Spleen (tissue), 11 donors: ENCODE data around the gene B4GALT2. TPM values are rescaled to one million over a fixed set of nuclear protein-coding genes. Genes with fewer than 3 reads are reported as not detected.

ENCODE experiments used
- DNase-seq: peaks from one replicate; pipeline ENCODE4 v3.0.0-alpha.2; 2020
- H3K27ac ChIP-seq, 8 donors: fragments of 200-600 bp; sonication (generic) in 7 of 8; 1 replicate in 4 of 8; 2 replicates in 4 of 8; pipeline versions ENCODE4 v1.5.0 to v1.8.0; 2016 to 2021; ENCODE audit warnings: inconsistent platforms in 4 of 8, mild to moderate bottlenecking in 4 of 8, moderate library complexity in 1 of 8
- H3K27me3 ChIP-seq, 7 donors: fragments of 200-600 bp; sonication (generic) in 6 of 7; replicated peaks in 1 of 7; 1 replicate in 4 of 7; 2 replicates in 3 of 7; pipeline versions ENCODE4 v1.5.0 to v1.8.0; 2016 to 2021; ENCODE audit warnings: inconsistent platforms in 3 of 7, mild to moderate bottlenecking in 1 of 7
- H3K36me3 ChIP-seq, 6 donors: fragments of 200-600 bp; sonication (generic) in 5 of 6; 1 replicate in 4 of 6; 2 replicates in 2 of 6; pipeline versions ENCODE4 v1.5.0 to v1.8.0; 2016 to 2021; ENCODE audit warnings: inconsistent platforms in 2 of 6
- H3K4me1 ChIP-seq, 6 donors: fragments of 200-600 bp; sonication (generic) in 5 of 6; 1 replicate in 3 of 6; 2 replicates in 3 of 6; pipeline versions ENCODE4 v1.5.0 to v1.8.0; 2016 to 2021; ENCODE audit warnings: inconsistent platforms in 3 of 6
- H3K4me3 ChIP-seq, 8 donors: fragments of 200-600 bp; sonication (generic) in 7 of 8; 1 replicate in 4 of 8; 2 replicates in 4 of 8; pipeline versions ENCODE4 v1.5.0 to v1.8.0; 2016 to 2021; ENCODE audit warnings: inconsistent platforms in 4 of 8, mild to moderate bottlenecking in 4 of 8, moderate library complexity in 2 of 8
- H3K9me3 ChIP-seq, 8 donors: fragments of 200-600 bp; sonication (generic) in 7 of 8; 1 replicate in 4 of 8; 2 replicates in 4 of 8; pipeline versions ENCODE4 v1.5.0 to v1.8.0; 2016 to 2021; ENCODE audit warnings: inconsistent platforms in 4 of 8
- CTCF ChIP-seq, 11 experiments: fragments of 200-600 bp in 7 of 11; fragments of 450-650 bp in 4 of 11; sonication (generic) in 4 of 11; IDR thresholded peaks in 8 of 11; conservative IDR thresholded peaks in 3 of 11; 1 replicate in 7 of 11; 2 replicates in 4 of 11; pipeline versions ENCODE4 v1.4.0 to v1.8.0; 2016 to 2021; ENCODE audit warnings: antibody characterized with exemption in 11 of 11, inconsistent platforms in 4 of 11, mild to moderate bottlenecking in 1 of 11
- POLR2A ChIP-seq, 3 donors: fragments of 450-650 bp; IDR thresholded peaks; one replicate each; pipeline ENCODE4 v1.5.1; 2017; ENCODE audit warnings: antibody characterized with exemption in 3 of 3, mild to moderate bottlenecking in 1 of 3
- POLR2AphosphoS5 ChIP-seq, 3 donors: sonication (generic); formaldehyde crosslinking; IDR thresholded peaks; one replicate each; pipeline ENCODE4 v1.5.1; 2017; ENCODE audit warnings: antibody characterized with exemption in 3 of 3
- WGBS, 5 donors: extraction: QIAGEN DNeasy Blood & Tissue Kit in 3 of 5; methylation state at CpG; one replicate each; pipeline versions ENCODE4 v1.1.5 to v1.1.7; 2013 to 2018; 5-methylcytosine and 5-hydroxymethylcytosine counted together
- intact Hi-C: fragments of 100-400 bp; cut with DNase I; formaldehyde crosslinking; loops from one replicate; pipeline ENCODE4 v1.15.0; 2023; ENCODE audit warnings: low total_unique reads
- polyA plus RNA-seq, 3 donors: library from polyadenylated mRNA; stranded (reverse); fragments of 200-250 nt; gene quantifications; one replicate each; pipeline ENCODE4 v1.2.1, GENCODE V29; 2013
- total RNA-seq, 7 donors: library from RNA; depleted of rRNA in 3 of 7; stranded (reverse); fragments of >200 nt in 3 of 7; fragmentation: NEBNext Ultra II Directional in 4 of 7; extraction: Animal tissue kit (Norgen Biotek cat#: 25700) in 4 of 7; gene quantifications; one replicate each; pipeline versions ENCODE4 v1.1.0 to v1.2.1, GENCODE V29; 2016 to 2021
- donor health status: healthy with polysubstance abuse.
- donor health status: DM: no; HTN: no; CAD: no; lungs with moderate emphysema.
- donor health status: DM: no; HTN: no; CAD: no.
- donor health status: Bipolar disorder and iron deficiency.
- donor health status: healthy.
- donor health status: DM: no; HTN: no; CAD: no.
- donor health status: DM: yes; HTN: yes; CAD: no.

Gene B4GALT2
- total and polyA plus RNA-seq, 10 donors = 7.0 to 23.3 (median 12.8) TPM

- WGBS, 5 donors = 80 to 96% (median 88%) methylated on average over 19 to 22 of the region's 22 CpGs
- no peak for DNase-seq
- H3K27ac ChIP-seq = no peak overlapping the region
- TF ChIP-seq POLR2A (IDR thresholded peaks at IDR 0.05) = no peak
- H3K36me3 ChIP-seq = no peaks in the 10 kb centered on the region
- no peak overlapping the region for H3K4me3 ChIP-seq
- intact Hi-C loops = no loop called here
- no peaks in the 10 kb centered on the region for H3K27me3 ChIP-seq
- peaks cover 0 to 25% (median 10%) of the 10 kb centered on the region in 6 donors for H3K4me1 ChIP-seq
- H3K9me3 ChIP-seq = no peaks in the 10 kb centered on the region
Observed at GRCh38 chr1:43997295-43997999, 18.4 kb downstream of the B4GALT2 start.

- no peak for DNase-seq
- Histone ChIP-seq H3K4me1 (peaks cover 0 to 19% (median 5%) of the 10 kb centered on the region in 6 donors), H3K36me3 (no peaks in the 10 kb centered on the region), H3K9me3 (no peaks in the 10 kb centered on the region), H3K27me3 (no peaks in the 10 kb centered on the region), H3K4me3 (no peak overlapping the region), H3K27ac (no peak overlapping the region)
- WGBS, 5 donors = 86 to 91% (median 90%) methylated on average over 11 of the region's 11 CpGs
- TF ChIP-seq POLR2AphosphoS5 (IDR thresholded peaks at IDR 0.05) (no peak), POLR2A (IDR thresholded peaks at IDR 0.05) (no peak), CTCF (IDR thresholded peaks at IDR 0.05 in 8 of 11, conservative IDR thresholded peaks at IDR 0.05 in 3 of 11) (no peak)
- intact Hi-C loops = no loop called here
Observed at GRCh38 chr1:43998000-43998378, 19.0 kb downstream of the B4GALT2 start.

GRCh38 chr1:43999455-43999854 is 20.4 kb downstream of the B4GALT2 start:
- no peak for TF ChIP-seq CTCF (IDR thresholded peaks at IDR 0.05 in 8 of 11, conservative IDR thresholded peaks at IDR 0.05 in 3 of 11)
- no peak for TF ChIP-seq POLR2A (IDR thresholded peaks at IDR 0.05)
- no peak for TF ChIP-seq POLR2AphosphoS5 (IDR thresholded peaks at IDR 0.05)

GRCh38 chr1:44000122-44000665 is 21.2 kb downstream of the B4GALT2 start:
- H3K36me3 ChIP-seq = no peaks in the 10 kb centered on the region
- H3K4me3 ChIP-seq = no peak overlapping the region
- no peak overlapping the region for H3K27ac ChIP-seq
- TF ChIP-seq POLR2AphosphoS5 (IDR thresholded peaks at IDR 0.05) (no peak), POLR2A (IDR thresholded peaks at IDR 0.05) (no peak)
- no peaks in the 10 kb centered on the region for H3K9me3 ChIP-seq
- no peak for DNase-seq
- H3K4me1 ChIP-seq = no peaks in the 10 kb centered on the region
- H3K27me3 ChIP-seq = no peaks in the 10 kb centered on the region
- intact Hi-C loops = no loop called here
- 86 to 90% (median 89%) methylated on average over 8 of the region's 8 CpGs for WGBS, 5 donors

More at GRCh38 chr1:43999455-43999854, 20.4 kb downstream of the B4GALT2 start:
- intact Hi-C loops = no loop called here
- H3K4me1 ChIP-seq = peaks cover 0 to 7% (median 0%) of the 10 kb centered on the region in 6 donors
- 77 to 87% (median 79%) methylated on average over 4 to 8 of the region's 8 CpGs for WGBS, 5 donors
- H3K36me3 ChIP-seq = no peaks in the 10 kb centered on the region
- DNase-seq = no peak
- H3K4me3 ChIP-seq = no peak overlapping the region
- no peak overlapping the region for H3K27ac ChIP-seq
- no peaks in the 10 kb centered on the region for H3K27me3 ChIP-seq
- H3K9me3 ChIP-seq = no peaks in the 10 kb centered on the region

GRCh38 chr1:44002165-44002564 is 23.2 kb downstream of the B4GALT2 start:
- DNase-seq = no peak
- peaks cover 0 to 7% (median 3%) of the 10 kb centered on the region in 6 donors for H3K4me1 ChIP-seq
- H3K27ac ChIP-seq = no peak overlapping the region
- TF ChIP-seq CTCF (IDR thresholded peaks at IDR 0.05 in 8 of 11, conservative IDR thresholded peaks at IDR 0.05 in 3 of 11) = no peak
- TF ChIP-seq POLR2AphosphoS5 (IDR thresholded peaks at IDR 0.05) = no peak
- no peaks in the 10 kb centered on the region for H3K36me3 ChIP-seq
- no peaks in the 10 kb centered on the region for H3K9me3 ChIP-seq
- intact Hi-C loops = no loop called here
- H3K4me3 ChIP-seq = no peak overlapping the region
- 76 to 91% (median 87%) methylated on average over 4 to 8 of the region's 8 CpGs for WGBS, 5 donors
- no peaks in the 10 kb centered on the region for H3K27me3 ChIP-seq
